Activated CD8-positive, alpha-beta T cell treated with anti-CD3 and anti-CD28 coated beads for 36 hours (primary cell): Measurements from ENCODE around the gene CARS2. TPM values are rescaled to one million over a fixed set of nuclear protein-coding genes. Genes with fewer than 3 reads are reported as not detected.

Experiments used
- ATAC-seq: fragments of 200-7000 bp; cut with Tn5 transposase; one replicate; pipeline ENCODE4 v1.10.0; 2021; ENCODE audit warnings: mild to moderate bottlenecking, moderate library complexity
- CTCF ChIA-PET: fragments of 350-600 bp; sonication (Branson Sonifier 250); formaldehyde crosslinking; loops from one replicate; lab custom pipeline; 2021; ENCODE audit warnings: antibody characterized with exemption; lab: Charles Lee
- POLR2A ChIA-PET: fragments of 350-600 bp; sonication (Branson Sonifier 250); formaldehyde crosslinking; loops from one replicate; lab custom pipeline; 2021; ENCODE audit warnings: antibody characterized with exemption; lab: Charles Lee
- DNase-seq: peaks from one replicate; pipeline ENCODE4 v3.0.0-alpha.2; 2020
- H3K27ac Mint-ChIP-seq: one replicate; pipeline ENCODE4 v1.8.0; 2021; ENCODE audit warnings: mild to moderate bottlenecking, mixed read lengths
- H3K27me3 Mint-ChIP-seq: one replicate; pipeline ENCODE4 v1.8.0; 2021; ENCODE audit warnings: mixed read lengths
- H3K36me3 Mint-ChIP-seq: one replicate; pipeline ENCODE4 v1.8.0; 2021; ENCODE audit warnings: low read depth, mixed read lengths
- H3K4me1 Mint-ChIP-seq: one replicate; pipeline ENCODE4 v1.8.0; 2021; ENCODE audit warnings: low read depth, mixed read lengths
- H3K4me3 Mint-ChIP-seq: one replicate; pipeline ENCODE4 v1.8.0; 2021; ENCODE audit warnings: mild to moderate bottlenecking, moderate library complexity, mixed read lengths
- H3K9me3 Mint-ChIP-seq: one replicate; pipeline ENCODE4 v1.8.0; 2021; ENCODE audit warnings: mixed read lengths
- intact Hi-C: fragments of 100-400 bp; cut with micrococcal nuclease; formaldehyde crosslinking; loops from one replicate; pipeline ENCODE4 v1.10.0; 2022
- total RNA-seq, 2 experiments: library from RNA; stranded (reverse); gene quantifications; one replicate each; pipeline ENCODE4 v1.2.3, GENCODE V29; 2021
- TF ChIP-seq, protein P1 (sequence below): fragments of 200-600 bp; IDR thresholded peaks from one replicate; pipeline ENCODE4 v1.8.0; 2022; ENCODE audit warnings: antibody characterized with exemption, mild to moderate bottlenecking

CARS2 gene
- total RNA-seq, 2 experiments from 2014 or later = 60.7 to 63.0 TPM

DNA sequence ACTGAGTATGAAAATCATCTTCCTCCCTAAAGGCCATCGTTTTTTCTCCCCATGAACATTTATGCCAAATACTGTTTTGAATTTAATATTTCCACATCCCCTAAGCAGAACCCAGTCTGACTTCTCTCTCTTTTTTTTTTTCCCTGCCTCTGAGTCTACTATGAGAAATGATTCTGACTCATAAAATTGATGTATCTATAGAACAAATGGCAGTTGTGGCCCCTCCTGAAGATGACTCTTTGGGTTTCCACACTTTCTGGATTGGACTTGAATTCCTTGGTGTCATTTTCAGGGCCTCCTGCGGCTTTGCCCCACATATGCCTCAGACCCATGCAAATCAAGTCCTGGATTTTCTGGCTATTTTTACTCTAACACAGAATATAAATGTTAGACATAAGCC is 113.3 kb downstream of the CARS2 start:
- ChIA-PET POLR2A (no interaction called here), CTCF (interaction anchor here (2.0 to 3.3 kb wide), 3 partner anchors 17 to 228 kb away, joined by 10 to 11 read pairs (median 10); no protein-coding TSS in a partner anchor)
- TF ChIP-seq, protein P1, sequence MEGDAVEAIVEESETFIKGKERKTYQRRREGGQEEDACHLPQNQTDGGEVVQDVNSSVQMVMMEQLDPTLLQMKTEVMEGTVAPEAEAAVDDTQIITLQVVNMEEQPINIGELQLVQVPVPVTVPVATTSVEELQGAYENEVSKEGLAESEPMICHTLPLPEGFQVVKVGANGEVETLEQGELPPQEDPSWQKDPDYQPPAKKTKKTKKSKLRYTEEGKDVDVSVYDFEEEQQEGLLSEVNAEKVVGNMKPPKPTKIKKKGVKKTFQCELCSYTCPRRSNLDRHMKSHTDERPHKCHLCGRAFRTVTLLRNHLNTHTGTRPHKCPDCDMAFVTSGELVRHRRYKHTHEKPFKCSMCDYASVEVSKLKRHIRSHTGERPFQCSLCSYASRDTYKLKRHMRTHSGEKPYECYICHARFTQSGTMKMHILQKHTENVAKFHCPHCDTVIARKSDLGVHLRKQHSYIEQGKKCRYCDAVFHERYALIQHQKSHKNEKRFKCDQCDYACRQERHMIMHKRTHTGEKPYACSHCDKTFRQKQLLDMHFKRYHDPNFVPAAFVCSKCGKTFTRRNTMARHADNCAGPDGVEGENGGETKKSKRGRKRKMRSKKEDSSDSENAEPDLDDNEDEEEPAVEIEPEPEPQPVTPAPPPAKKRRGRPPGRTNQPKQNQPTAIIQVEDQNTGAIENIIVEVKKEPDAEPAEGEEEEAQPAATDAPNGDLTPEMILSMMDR = no peak
- Mint-ChIP-seq H3K27me3 (peaks cover 6% of the 10 kb centered on the region), H3K36me3 (no peaks in the 10 kb centered on the region), H3K27ac (no peak overlapping the region), H3K4me1 (no peaks in the 10 kb centered on the region), H3K9me3 (no peaks in the 10 kb centered on the region), H3K4me3 (no peak overlapping the region)
- no peak for DNase-seq
- intact Hi-C loops = loop anchor here (2.0 kb wide), 1 partner anchor 228 kb away; no protein-coding TSS in a partner anchor
- no peak for ATAC-seq

Other genes with a start within 250 kb of the CARS2 start
- 10 to 100 TPM; 10.3 to 11.1 TPM for gene RAB20, start 144.4 kb downstream of the CARS2 start, total RNA-seq
- gene NAXD, start 90.6 kb downstream of the CARS2 start, total RNA-seq = 10 to 100 TPM; 22.7 to 24.8 TPM
- gene ING1, start 7.6 kb upstream of the CARS2 start, total RNA-seq = 10 to 100 TPM; 22.0 to 22.2 TPM
- gene ANKRD10, start 209.0 kb upstream of the CARS2 start, total RNA-seq = 10 to 100 TPM; 81.6 to 86.1 TPM